ENCODE measurements around the gene SPSB2. TPM values are rescaled to one million over a fixed set of nuclear protein-coding genes. Genes with fewer than 3 reads are reported as not detected.
"Not testable (repeated sequence)": the region's sequence is repeated elsewhere in the genome, so short reads cannot be mapped to it uniquely, and the experiment has no call there.

The SPSB2 gene
- total RNA-seq, 1 donor from 2014 or later = 4.5 TPM

DNA sequence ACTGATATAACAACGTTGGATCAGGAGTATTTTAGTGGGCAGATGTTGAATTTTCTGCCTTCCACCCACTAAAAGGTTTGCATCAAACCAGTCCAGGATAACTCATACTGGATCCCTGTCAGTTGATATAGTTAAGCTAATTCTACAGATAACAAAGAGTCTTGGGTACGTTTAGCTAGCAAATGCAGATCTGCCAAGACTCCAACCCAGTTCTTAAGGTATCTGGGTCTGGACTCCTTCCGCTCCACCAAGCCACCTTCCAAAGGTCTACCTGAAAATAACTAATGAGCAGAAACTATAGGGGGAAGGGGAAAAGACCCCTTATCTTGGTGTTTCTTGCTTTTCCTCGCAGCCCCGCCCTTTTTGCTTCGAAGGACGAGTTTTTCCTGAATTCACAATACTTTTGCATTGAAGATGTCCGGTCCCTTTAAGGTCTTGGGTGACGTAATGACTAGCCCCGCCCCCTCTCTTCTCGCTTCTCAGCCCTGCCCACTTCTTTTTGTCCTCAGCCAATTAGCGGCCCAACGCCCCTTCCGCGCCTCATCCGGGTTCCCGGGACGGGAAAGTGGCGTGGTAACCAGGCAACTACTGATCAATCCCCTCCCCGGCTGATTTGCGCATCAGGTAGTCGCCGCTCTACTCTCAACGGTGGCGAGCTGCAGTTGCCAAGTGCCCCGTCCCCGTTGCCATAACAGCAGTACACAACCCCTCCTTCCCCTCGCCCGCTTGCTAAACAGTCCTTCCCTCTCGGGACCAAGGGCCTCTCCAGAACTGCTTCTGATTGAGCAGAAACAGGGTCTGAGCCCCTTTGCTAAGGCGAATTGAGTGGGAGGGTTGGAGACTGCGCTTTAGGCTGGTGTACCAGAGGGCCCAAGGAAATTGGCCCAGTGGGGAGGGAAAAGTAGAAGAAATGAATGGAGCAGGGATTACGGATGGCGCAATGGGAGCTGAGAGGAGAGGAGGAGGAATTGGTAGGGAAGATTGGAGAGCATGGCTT lies 31.5 kb upstream of the SPSB2 start, which contains the start of gene LRRC23:
Gene LRRC23, plus strand, starts transcription at position 543 of the 997 bp plus-strand sequence. CDS start 812 bp downstream, outside the sequence.
- DNase-seq (ENCODE audit: low spot score) = peak; percentile 98
- intact Hi-C loops (cut with DNase I) = loop anchor here (2.0 kb wide), 1 partner anchor 32 kb away; the partner anchor contains the start of gene SPSB2

DNA sequence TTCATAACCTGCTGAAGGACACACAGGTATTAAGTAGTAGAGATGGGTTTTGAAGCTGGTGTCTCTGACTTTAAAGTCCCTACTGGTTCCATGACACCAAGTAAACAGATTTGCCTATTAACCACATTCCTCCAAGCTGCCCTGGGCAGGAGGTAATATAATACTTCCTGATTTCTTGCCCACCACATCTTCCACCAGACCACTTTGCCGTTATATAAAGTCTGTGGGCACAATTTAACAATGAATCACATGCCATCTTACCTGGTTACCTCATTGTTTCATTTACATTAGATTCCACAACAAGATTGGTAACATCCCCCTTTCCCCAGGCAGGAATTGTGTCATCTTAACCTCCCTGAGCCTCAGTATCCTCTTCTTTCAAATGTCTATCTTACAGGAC lies 30.6 kb upstream of the SPSB2 start:
- DNase-seq (ENCODE audit: low spot score) = no peak
- intact Hi-C loops (cut with DNase I) = loop anchor here (2.0 kb wide), 1 partner anchor 31 kb away; the partner anchor contains the start of gene SPSB2

DNA sequence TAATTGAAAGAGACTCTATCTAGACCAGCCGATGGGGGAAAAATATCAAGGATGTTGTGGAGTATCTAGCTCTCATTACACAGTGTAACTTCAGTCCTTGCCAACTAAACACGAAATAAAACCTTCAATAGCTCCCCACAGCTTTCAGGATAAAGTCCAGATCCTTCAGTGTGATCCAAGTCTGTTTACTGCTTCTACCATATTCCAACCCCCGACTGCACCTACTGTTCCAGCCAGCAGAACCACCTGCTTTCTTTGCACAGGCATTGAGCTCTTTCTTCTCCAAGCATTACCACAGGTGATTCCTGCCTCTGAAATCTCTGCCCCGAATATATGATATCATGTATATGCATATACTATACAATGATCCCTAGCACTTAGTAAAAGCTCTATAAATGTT lies 29.3 kb upstream of the SPSB2 start:
- no peak for DNase-seq (ENCODE audit: low spot score)

DNA sequence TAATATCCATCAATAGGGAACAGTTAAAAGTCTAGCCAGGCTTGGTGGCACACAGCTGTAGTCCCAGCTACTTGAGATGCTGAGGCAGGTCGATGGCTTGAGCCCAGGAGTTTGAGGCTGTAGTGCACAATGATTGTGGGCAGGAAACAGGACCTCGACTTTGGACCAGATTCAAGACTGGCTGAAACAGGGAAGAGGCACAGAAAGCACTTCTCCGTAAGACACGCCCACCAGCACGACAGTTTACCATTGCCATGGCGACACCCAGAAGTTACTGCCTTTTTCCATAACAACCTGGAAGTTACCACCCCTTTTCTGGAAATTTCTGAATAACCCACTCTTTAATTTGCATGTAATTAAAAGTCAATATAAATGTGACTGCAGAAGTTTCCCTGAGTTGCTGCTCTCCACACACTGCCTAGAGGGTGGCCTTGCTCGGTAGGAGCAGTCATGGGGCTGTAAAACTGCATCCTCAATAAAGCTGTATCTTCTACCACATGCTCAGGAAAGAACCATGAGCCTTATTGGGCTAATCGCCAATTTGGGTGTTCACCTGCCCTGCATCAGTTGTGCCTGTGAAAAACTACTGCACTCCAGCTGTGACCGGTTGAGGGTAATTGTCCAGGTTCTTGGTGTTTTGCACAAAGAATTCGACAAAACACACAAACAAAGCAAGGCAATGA lies 26.9 kb upstream of the SPSB2 start:
- peak; percentile 89 for DNase-seq (ENCODE audit: low spot score)
- intact Hi-C loops (cut with DNase I) = no loop called here

More for the DNA sequence above, 29.3 kb upstream of the SPSB2 start:
- intact Hi-C loops (cut with DNase I) = no loop called here

DNA sequence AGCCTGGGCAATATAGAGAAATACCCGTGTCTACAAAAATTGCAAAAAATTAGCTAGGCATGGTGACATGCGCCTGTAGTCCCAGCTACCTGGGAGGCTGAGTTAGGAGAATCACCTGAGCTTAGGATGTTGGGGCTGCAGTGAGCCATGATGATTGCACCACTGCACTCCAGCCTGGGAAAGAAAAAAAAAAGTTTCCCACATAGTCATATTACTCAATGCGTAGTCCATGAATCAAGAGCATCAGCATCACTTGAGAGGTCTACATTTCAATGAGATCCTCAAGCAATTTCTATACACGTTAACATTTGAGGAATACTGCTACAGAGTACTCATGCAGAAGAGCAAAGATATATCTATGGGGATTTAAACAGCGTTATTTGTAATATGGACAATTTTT lies 26.3 kb upstream of the SPSB2 start:
- intact Hi-C loops (cut with DNase I) = no loop called here
- DNase-seq (ENCODE audit: low spot score) = no peak

DNA sequence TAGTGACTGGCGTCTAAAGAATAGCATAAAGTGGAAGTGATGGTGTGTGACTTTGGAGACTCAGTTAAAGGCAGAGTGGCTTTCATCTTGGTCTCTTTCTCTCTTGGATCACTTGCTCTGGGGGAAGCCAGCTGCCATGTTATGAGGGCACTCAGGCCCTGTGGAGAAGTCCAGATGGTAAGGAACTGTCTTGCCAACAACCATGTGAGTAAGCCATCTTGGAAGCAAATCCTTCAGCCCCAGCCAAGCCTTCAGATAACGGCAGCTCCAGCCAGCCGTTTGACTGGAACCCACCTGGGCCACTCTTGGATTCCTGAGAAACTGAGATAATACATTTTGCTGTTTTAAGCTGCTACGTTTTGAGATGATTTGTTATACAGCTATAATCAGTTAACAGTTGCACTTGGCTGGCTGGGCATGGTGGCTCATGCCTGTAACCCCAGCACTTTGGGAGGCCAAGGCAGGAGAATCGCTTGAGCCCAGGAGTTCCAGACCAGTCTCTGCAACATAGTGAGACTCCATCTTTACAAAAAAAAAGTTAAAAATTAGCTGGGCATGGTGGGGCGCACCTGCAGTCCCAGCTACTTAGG lies 23.8 kb upstream of the SPSB2 start:
- DNase-seq (ENCODE audit: low spot score) = no peak
- intact Hi-C loops (cut with DNase I) = no loop called here

DNA sequence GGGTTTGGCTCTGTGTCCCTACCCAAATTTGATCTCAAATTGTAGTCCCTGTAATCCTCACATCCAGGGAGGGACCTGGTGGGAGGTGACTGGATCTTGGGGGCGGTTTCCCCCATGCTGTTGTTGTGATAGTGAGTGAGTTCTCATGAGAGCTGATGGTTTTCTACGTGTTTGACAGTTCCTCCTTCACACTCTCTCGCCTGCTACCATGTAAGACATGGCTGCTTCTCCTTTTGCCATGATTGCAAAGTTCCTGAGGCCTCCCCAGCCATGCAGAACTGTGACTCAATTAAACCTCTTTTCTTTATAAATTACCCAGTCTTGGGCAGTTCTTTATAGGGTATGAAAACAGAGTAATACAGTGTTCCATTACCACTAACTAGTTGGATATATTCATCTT lies 21.2 kb upstream of the SPSB2 start:
- intact Hi-C loops (cut with DNase I) = no loop called here

DNA sequence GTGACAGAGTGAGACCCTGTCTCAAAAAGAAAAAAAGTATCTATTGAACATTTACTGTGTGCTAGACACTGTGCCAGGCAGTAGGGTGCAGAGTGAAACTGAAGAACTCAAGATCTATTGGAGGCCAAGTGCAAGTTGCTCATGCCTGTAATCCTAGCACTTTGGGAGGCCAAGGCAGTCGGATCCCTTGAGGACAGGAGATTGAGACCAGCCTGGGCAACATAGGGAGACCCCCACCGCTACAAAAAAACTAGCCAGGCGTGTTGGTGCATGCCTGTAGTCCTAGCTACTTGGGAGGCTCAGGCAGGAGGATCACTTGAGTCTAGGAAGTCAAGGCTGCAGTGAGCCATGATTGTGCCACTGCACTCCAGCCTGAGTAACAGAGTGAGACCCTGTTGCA lies 19.6 kb upstream of the SPSB2 start:
- DNase-seq (ENCODE audit: low spot score); intact Hi-C loops (cut with DNase I): not testable (repeated sequence)

More for the DNA sequence above, 21.2 kb upstream of the SPSB2 start:
- DNase-seq (ENCODE audit: low spot score) = no peak

DNA sequence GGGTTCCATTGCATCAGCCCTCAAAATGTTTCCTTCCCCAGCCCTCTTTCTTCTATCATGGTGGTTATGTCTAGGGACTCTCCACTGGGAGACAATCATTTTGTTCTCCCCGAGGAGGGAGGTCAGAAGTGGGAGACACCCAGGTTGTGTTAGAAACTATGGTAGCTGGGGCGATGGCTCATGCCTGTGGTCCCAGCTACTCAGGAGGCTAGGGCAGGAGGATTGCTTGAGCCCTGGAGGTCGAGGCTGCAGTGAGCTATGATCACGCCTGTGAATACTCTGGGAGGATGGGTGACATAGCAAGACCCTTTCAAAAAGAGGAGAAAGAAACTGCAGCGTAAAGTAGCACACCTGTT lies 18.5 kb upstream of the SPSB2 start:
- no peak for DNase-seq (ENCODE audit: low spot score)

DNA sequence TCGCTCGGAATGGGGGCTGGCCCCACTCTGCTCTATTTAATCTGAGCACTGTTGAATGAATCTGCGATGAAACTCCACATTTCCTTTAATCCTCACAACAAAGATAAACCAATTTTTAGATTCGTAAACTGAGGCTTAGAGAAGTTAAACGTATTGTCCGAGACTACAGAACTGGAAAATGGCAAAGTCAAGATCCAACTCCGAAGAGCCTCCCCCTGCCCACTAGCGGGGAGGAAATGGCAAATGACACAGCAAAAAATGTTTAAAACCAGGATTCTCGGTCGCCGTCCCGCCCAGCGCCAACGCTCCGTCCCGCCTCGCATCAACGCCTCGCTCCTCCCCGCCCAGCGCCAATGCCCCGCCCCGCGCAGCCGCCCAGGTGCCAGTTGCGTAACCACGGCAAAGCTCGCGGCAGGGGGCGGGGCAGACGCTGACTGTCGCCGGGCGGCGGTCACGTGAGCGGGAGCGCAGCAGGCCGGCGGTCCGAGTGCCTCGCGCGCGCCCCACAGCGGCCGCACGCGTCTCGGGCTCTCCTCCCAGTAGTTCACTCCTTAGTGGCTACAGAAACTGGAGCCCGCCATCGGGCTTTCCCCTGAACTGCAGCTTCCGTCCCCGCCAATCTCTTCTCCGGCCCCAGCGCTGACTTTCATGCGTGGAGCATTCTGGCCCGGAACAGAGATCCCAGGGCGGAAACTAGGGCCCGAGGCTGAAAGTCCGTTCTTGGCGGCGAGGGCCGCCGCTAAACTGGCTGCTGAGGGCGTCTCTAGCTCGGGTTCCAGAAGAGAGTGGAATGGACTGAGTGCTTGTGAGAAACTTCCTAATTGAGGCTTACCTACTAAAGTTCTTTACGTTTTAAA lies 17.9 kb upstream of the SPSB2 start:
- peak; percentile 99 for DNase-seq (ENCODE audit: low spot score)
- intact Hi-C loops (cut with DNase I) = no loop called here

More for the DNA sequence above, 18.5 kb upstream of the SPSB2 start:
- intact Hi-C loops (cut with DNase I) = no loop called here

DNA sequence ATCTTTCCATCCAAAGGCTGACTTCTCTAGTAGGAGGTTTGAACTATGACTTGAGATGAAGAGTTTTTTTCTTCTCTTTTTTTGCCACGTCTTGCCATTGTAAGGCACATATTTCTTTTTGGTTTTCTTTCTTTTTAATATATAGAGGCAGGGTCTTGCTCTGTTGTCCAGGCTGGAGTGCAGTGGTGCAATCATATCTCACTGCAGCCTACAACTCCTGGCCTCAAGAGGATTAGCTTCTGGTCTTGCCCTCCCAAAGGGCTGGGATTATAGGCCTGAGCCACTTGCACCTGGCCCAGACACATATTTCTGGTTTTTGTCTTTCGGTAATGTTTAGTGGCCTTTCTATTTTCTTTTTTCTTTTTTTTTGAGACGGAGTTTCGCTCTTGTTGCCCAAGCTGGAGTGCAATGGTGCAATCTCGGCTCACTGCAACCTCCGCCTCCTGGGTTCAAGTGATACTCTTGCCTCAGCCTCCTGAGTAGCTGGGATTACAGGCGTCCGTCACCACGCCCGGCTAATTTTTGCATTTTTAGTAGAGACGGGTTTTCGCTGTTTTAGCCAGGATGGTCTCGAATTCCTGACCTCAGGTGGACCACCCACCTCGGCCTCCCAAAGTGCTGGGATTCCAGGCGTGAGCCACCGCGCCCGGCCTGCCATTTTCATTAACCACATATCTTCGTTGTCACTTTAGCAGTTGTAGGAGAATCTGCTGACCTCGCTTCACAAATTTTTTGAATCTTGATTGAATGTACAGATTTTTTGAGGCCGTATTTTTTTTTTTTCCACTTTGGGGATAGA lies 16.9 kb upstream of the SPSB2 start:
- intact Hi-C loops (cut with DNase I); DNase-seq (ENCODE audit: low spot score): not testable (repeated sequence)

DNA sequence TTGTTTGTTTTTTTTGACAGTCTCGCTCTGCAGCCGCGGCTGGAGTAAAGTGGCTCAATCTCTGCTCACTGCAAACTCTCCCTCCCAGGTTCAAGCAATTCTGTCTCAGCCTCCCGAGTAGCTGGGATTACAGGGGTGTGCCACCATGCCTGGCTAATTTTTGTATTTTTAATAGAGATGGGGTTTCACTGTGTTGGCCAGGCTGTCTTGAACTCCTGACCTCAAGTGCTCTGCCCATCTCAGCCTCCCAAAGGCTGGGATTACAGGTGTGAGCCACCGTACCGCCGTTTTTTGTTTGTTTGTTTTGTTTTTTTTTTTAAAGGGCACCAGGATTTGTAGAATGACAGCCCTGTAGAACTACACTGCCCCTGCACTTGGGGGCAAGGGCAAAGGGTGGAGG lies 15.7 kb upstream of the SPSB2 start:
- intact Hi-C loops (cut with DNase I); DNase-seq (ENCODE audit: low spot score): not testable (repeated sequence)

DNA sequence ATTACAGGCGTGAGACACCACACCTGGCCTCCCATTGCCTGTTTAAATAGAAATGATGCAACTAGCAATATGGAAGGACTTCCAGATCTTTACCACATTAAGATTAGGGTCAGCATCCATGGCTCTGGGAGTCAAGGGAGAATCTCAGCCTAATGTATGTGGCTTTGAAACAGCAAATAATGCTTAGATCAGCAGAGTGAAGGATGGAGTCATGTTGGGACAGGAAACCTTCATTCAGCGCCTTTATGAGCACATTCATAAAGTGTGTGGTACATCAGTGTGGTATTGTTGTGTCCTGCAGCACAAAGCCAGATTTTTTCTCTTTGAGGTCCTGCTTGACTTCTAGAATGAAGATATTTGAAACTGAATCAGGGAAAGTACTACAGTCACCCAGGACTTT lies 15.3 kb upstream of the SPSB2 start:
- intact Hi-C loops (cut with DNase I) = no loop called here
- no peak for DNase-seq (ENCODE audit: low spot score)

DNA sequence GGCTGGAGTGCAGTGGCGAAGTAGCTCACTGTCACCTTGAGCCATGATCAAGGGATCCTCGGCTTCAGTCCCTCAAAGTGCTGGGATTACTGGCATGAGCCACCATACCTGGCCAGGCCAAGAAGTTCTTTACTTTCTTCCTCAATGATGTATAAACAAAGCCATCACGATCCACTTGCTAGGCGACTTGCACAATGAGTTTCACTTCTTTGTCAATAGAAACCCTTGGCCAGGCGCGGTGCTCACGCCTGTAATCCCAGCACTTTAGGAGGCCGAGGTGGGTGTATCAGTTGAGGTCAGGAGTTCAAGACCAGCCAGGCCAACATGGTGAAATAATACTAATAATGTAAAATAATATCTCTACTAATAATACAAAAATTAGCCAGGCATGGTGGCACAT lies 14.4 kb upstream of the SPSB2 start:
- intact Hi-C loops (cut with DNase I) = no loop called here
- DNase-seq (ENCODE audit: low spot score) = no peak

DNA sequence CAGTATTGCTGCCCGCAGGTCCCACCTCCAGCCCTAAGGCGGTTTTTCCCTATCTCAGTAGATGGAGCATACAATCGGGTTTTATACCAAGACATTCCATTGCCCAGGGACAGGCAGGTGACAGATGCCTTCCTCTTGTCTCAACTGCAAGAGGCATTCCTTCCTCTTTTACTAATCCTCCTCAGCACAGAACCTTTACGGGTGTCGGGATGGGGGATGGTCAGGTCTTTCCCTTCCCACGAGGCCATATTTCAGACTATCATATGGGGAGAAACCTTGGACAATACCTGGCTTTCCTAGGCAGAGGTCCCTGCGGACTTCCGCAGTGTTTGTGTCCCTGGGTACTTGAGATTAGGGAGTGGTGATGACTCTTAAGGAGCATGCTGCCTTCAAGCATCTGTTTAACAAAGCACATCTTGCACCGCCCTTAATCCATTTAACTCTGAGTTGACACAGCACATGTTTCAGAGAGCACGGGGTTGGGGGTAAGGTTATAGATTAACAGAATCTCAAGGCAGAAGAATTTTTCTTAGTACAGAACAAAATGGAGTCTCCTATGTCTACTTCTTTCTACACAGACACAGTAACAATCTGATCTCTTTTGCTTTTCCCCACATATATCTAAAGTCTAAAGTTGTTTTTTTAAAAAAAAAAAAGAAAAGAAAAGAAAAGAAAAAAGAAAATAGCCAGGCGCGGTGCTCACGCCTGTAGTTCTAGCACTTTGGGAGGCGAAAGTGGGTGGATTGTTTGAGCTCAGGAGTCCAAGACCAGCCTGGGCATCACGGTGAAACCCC lies 13.3 kb upstream of the SPSB2 start:
- intact Hi-C loops (cut with DNase I); DNase-seq (ENCODE audit: low spot score): not testable (repeated sequence)

DNA sequence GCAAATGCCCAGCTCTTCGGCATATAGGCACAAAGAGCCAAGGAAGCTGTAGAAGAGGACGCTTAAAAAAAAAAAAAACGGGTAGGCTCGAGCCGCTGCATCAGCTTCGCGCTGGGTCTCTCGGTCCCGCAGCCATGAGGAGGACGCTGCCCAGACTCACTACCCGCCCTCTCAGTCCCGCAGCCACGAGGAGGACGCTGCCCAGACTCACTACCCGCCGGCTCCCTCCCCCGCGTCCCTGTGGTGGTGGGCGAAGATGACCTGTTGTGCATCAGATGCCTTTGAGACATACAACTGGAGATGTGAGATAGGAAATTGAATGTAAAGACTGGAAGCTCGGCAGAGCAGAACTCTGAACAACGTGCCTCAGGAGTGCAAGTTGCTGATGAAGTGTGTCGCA lies 11.4 kb upstream of the SPSB2 start:
- no peak for DNase-seq (ENCODE audit: low spot score)
- intact Hi-C loops (cut with DNase I) = no loop called here

DNA sequence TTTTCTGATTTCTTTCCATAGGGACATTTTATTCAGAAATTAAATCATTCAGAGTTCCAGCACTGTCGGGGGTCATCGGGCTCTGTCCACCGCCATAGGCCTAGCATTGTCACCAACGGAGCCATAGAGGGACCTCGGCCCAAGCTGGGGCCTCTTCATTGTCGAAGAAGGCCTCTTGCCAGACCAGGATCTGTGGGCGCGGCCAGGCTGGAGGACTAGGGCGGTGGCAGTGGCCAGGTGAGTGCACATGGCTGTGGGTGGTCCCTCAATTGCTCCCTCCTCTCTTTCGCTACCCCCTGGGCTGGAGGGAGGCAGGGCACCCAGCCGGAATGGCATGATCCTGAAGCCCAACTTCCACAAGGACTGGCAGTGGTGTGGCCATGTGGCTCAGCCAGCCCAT lies 10.6 kb upstream of the SPSB2 start:
- intact Hi-C loops (cut with DNase I) = no loop called here
- DNase-seq (ENCODE audit: low spot score) = no peak

DNA sequence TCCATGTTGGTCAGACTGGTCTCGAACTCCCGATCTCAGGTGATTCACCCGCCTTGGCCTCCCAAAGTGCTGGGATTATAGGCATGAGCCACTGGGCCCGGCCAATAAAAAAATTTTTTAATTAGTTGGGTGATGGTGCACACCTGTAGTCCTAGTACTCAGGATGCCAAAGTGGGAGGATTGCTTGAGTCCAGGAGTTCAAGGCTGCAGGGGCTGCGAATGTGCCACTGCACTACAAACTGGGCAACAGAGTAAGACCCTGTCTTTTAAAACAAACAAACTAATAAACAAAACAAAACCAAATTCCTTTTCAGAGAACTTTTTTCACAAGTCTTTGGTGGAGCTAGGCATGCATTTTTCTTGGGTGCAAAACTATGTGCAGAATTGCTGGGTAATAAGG lies 10.1 kb upstream of the SPSB2 start:
- DNase-seq (ENCODE audit: low spot score) = no peak
- intact Hi-C loops (cut with DNase I) = no loop called here
